ENCODE measurements around the gene CYSLTR2.

CYSLTR2 gene

DNA sequence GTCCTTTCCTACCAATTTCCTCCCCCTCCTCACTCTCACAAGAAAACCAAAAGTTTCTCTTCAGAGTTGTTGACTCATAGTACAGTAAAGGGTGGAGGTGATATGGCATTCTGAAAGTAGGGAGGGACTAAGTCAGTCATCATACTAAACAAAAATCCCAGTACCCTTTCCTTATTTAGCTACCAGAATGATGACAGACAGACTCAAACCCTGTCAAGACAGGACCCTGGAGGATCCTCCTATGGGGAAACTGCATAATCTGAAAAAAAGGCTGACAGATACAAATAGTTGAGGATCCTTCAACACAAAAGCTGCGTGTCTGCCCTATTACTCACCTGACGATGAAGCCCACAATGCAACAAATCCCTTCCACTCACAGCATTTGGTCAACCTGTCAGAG lies 55.5 kb downstream of the CYSLTR2 start:
- Histone ChIP-seq H3K9ac (ENCODE audit: low read length) (no peak overlapping the region), H3K9me2 (replicated peaks; ENCODE audit: insufficient read depth, low read length) (no peaks in the 10 kb centered on the region), H3K36me3 (ENCODE audit: low read length) (no peaks in the 10 kb centered on the region), H3F3A (ENCODE audit: insufficient read depth) (no peaks in the 10 kb centered on the region), H3K9me3 (ENCODE audit: insufficient read depth, low read length) (peaks cover 3% of the 10 kb centered on the region; the same call in 1 of the 2 replicates), H4K20me1 (ENCODE audit: low read depth, low read length) (no peaks in the 10 kb centered on the region), H3K4me2 (ENCODE audit: low read depth, low read length, poor library complexity, severe bottlenecking) (no peak overlapping the region), H2AFZ (ENCODE audit: low read depth, low read length, severe bottlenecking) (no peak overlapping the region), H3K27me3 (ENCODE audit: low read length) (no peaks in the 10 kb centered on the region), H3K27ac (ENCODE audit: low read depth, low read length) (no peak overlapping the region), H3K79me2 (ENCODE audit: insufficient read depth, low read length) (no peaks in the 10 kb centered on the region), H3K4me3 (ENCODE audit: insufficient read depth, low read length, poor library complexity, severe bottlenecking) (no peak overlapping the region)
- no peak for TF ChIP-seq EZH2phosphoT487 (conservative IDR thresholded peaks at IDR 0.05; ENCODE audit: low read length)
- TF ChIP-seq, protein P1, sequence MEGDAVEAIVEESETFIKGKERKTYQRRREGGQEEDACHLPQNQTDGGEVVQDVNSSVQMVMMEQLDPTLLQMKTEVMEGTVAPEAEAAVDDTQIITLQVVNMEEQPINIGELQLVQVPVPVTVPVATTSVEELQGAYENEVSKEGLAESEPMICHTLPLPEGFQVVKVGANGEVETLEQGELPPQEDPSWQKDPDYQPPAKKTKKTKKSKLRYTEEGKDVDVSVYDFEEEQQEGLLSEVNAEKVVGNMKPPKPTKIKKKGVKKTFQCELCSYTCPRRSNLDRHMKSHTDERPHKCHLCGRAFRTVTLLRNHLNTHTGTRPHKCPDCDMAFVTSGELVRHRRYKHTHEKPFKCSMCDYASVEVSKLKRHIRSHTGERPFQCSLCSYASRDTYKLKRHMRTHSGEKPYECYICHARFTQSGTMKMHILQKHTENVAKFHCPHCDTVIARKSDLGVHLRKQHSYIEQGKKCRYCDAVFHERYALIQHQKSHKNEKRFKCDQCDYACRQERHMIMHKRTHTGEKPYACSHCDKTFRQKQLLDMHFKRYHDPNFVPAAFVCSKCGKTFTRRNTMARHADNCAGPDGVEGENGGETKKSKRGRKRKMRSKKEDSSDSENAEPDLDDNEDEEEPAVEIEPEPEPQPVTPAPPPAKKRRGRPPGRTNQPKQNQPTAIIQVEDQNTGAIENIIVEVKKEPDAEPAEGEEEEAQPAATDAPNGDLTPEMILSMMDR (IDR thresholded peaks at IDR 0.05; ENCODE audit: insufficient read depth, low read length, poor library complexity, severe bottlenecking) = no peak

DNA sequence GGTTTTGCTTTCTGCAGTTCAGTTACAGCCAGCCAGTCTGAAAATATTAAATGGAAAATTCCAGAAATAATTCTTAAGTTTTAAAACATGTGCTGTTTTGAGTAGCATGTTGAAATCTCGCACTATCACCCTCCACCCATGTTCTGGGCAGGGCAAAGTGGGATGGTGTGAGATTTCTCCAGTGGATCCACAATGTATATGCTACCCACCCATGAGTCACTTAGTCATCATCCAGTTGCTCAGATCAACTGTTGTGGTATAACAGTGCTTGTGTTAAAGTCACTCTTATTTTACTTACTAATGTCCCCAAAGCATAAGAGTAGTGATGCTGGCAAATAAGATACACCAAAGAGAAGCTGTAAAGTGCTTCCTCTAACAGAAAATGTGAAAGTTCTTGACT lies 56.4 kb downstream of the CYSLTR2 start:
- no peaks in the 10 kb centered on the region for H3K9me2 ChIP-seq (replicated peaks; ENCODE audit: insufficient read depth, low read length)
- no peak overlapping the region for H3K27ac ChIP-seq (ENCODE audit: low read depth, low read length)
- H3K27me3 ChIP-seq (ENCODE audit: low read length) = no peaks in the 10 kb centered on the region
- no peak overlapping the region for H3K9ac ChIP-seq (ENCODE audit: low read length)
- H3K79me2 ChIP-seq (ENCODE audit: insufficient read depth, low read length) = no peaks in the 10 kb centered on the region
- no peaks in the 10 kb centered on the region for H3F3A ChIP-seq (ENCODE audit: insufficient read depth)
- H2AFZ ChIP-seq (ENCODE audit: low read depth, low read length, severe bottlenecking) = no peak overlapping the region
- no peaks in the 10 kb centered on the region for H4K20me1 ChIP-seq (ENCODE audit: low read depth, low read length)
- H3K9me3 ChIP-seq (ENCODE audit: insufficient read depth, low read length) = peaks cover 7% of the 10 kb centered on the region
- TF ChIP-seq, protein P1 (IDR thresholded peaks at IDR 0.05; ENCODE audit: insufficient read depth, low read length, poor library complexity, severe bottlenecking) = no peak
- no peak for TF ChIP-seq EZH2phosphoT487 (conservative IDR thresholded peaks at IDR 0.05; ENCODE audit: low read length)
- H3K36me3 ChIP-seq (ENCODE audit: low read length) = no peaks in the 10 kb centered on the region; the same call in 1 of the 2 replicates
- H3K4me2 ChIP-seq (ENCODE audit: low read depth, low read length, poor library complexity, severe bottlenecking) = no peak overlapping the region
- no peak overlapping the region for H3K4me3 ChIP-seq (ENCODE audit: insufficient read depth, low read length, poor library complexity, severe bottlenecking)

DNA sequence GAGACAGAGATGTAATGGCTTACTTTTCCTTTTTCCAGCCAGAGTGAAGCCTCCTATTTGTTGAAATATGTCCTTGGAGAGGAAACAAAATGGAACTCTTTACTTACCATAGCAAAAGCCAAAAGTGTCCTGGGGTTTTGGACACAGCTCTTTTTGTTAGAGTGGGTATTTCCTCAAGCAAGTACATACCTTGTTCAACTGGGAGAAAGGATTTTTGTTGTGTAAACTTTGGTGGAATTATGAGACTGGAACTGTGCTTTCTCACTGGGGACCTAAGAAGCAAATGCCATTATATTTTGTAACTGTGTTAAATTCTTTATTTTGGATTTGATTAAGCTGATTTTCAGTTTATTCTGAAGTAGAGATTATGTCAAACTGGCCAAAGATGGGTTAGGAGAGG lies 58.4 kb downstream of the CYSLTR2 start:
- no peaks in the 10 kb centered on the region for H4K20me1 ChIP-seq (ENCODE audit: low read depth, low read length)
- H3K27me3 ChIP-seq (ENCODE audit: low read length) = no peaks in the 10 kb centered on the region
- peaks cover 15% of the 10 kb centered on the region for H3K9me3 ChIP-seq (ENCODE audit: insufficient read depth, low read length)
- no peaks in the 10 kb centered on the region for H3K79me2 ChIP-seq (ENCODE audit: insufficient read depth, low read length)
- H2AFZ ChIP-seq (ENCODE audit: low read depth, low read length, severe bottlenecking) = no peak overlapping the region
- no peak overlapping the region for H3K4me3 ChIP-seq (ENCODE audit: insufficient read depth, low read length, poor library complexity, severe bottlenecking)
- no peaks in the 10 kb centered on the region for H3F3A ChIP-seq (ENCODE audit: insufficient read depth)
- no peaks in the 10 kb centered on the region for H3K9me2 ChIP-seq (replicated peaks; ENCODE audit: insufficient read depth, low read length)
- H3K9ac ChIP-seq (ENCODE audit: low read length) = no peak overlapping the region
- no peaks in the 10 kb centered on the region; the same call in none of the 2 replicates for H3K36me3 ChIP-seq (ENCODE audit: low read length)
- TF ChIP-seq, protein P1 (IDR thresholded peaks at IDR 0.05; ENCODE audit: insufficient read depth, low read length, poor library complexity, severe bottlenecking) = no peak
- no peak for TF ChIP-seq EZH2phosphoT487 (conservative IDR thresholded peaks at IDR 0.05; ENCODE audit: low read length)
- H3K27ac ChIP-seq (ENCODE audit: low read depth, low read length) = no peak overlapping the region
- H3K4me2 ChIP-seq (ENCODE audit: low read depth, low read length, poor library complexity, severe bottlenecking) = no peak overlapping the region

All from SU-DHL-6 (cell line).